ENCODE data around the gene REPS1.

- TF ChIP-seq ZNF140 (tag by site-specific recombination; IDR thresholded peaks at IDR 0.05), result no peak
- TF ChIP-seq, protein P1, sequence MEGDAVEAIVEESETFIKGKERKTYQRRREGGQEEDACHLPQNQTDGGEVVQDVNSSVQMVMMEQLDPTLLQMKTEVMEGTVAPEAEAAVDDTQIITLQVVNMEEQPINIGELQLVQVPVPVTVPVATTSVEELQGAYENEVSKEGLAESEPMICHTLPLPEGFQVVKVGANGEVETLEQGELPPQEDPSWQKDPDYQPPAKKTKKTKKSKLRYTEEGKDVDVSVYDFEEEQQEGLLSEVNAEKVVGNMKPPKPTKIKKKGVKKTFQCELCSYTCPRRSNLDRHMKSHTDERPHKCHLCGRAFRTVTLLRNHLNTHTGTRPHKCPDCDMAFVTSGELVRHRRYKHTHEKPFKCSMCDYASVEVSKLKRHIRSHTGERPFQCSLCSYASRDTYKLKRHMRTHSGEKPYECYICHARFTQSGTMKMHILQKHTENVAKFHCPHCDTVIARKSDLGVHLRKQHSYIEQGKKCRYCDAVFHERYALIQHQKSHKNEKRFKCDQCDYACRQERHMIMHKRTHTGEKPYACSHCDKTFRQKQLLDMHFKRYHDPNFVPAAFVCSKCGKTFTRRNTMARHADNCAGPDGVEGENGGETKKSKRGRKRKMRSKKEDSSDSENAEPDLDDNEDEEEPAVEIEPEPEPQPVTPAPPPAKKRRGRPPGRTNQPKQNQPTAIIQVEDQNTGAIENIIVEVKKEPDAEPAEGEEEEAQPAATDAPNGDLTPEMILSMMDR (tag by site-specific recombination; IDR thresholded peaks at IDR 0.05), result no peak
- no peak for TF ChIP-seq ZNF571 (tag by site-specific recombination; IDR thresholded peaks at IDR 0.05)
- TF ChIP-seq TCF7L2 (IDR thresholded peaks at IDR 0.05; ENCODE audit: borderline replicate concordance, low read depth, low read length), result no peak
- no peak for TF ChIP-seq GFI1B (tag by site-specific recombination; IDR thresholded peaks at IDR 0.05)
- no peak for TF ChIP-seq GLI4 (tag by site-specific recombination; IDR thresholded peaks at IDR 0.05)
- no peak for TF ChIP-seq ZNF112 (tag by site-specific recombination; IDR thresholded peaks at IDR 0.05)
- no peak for TF ChIP-seq ZNF704 (tag by site-specific recombination; IDR thresholded peaks at IDR 0.05)
- TF ChIP-seq ZNF133 (tag by site-specific recombination; IDR thresholded peaks at IDR 0.05), result no peak
- no peak for TF ChIP-seq ZSCAN18 (tag by site-specific recombination; IDR thresholded peaks at IDR 0.05)
Measured at GRCh38 chr6:138865480-138866109, 122.5 kb downstream of the REPS1 start.

All from HEK293 (cell line).